GM19193 (cell line): ENCODE data around the gene PILRA.

ENCODE experiments used
- POLR2A ChIP-seq: IDR thresholded peaks from 4 replicates; pipeline ENCODE4 v1.6.1; 2011; ENCODE audit not compliant: insufficient read depth, insufficient read length; ENCODE audit errors: extremely low read depth

PILRA gene

GRCh38 chr7:100438172-100438571 is 64.9 kb downstream of the PILRA start:
- no peak for TF ChIP-seq POLR2A

GRCh38 chr7:100441641-100442535 is 68.6 kb downstream of the PILRA start:
- no peak for TF ChIP-seq POLR2A

GRCh38 chr7:100443096-100443840 is 70.0 kb downstream of the PILRA start:
- no peak for TF ChIP-seq POLR2A

GRCh38 chr7:100444311-100445278 is 71.3 kb downstream of the PILRA start:
- no peak for TF ChIP-seq POLR2A

- no peak for TF ChIP-seq POLR2A
These were observed 72.8 kb downstream of the PILRA start for GRCh38 chr7:100446040-100446439.

GRCh38 chr7:100449190-100449795 is 76.0 kb downstream of the PILRA start:
- TF ChIP-seq POLR2A, result no peak
